ENCODE data around the gene ROCK1.
A peak's percentile ranks its signal among the peaks of the same experiment; 100 is the strongest.

ROCK1 gene

DNA sequence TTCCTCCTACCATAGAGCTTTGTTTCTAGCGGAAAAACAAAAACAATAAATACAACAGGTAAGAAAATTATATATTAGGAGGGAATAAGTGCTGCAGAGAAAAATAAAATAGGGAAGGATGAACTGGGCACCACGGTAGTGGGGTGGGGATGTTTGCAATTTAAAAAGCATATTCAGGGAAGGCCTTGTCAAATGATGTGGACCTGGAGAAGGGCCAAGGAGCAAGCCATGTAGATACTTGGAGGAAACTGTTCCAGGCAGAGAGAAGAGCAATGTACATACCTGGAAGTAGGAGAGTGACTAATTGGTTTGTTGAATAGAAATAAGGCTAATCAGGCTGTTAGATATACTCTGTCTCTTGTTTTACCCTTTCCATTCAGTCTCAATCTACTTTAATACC is 136.5 kb downstream of the ROCK1 start:
- Histone ChIP-seq H3K4me1 (ENCODE audit: insufficient read depth, low read length, poor library complexity, severe bottlenecking) (no peaks in the 10 kb centered on the region), H3K9ac (ENCODE audit: low read depth, low read length, poor library complexity, severe bottlenecking) (no peak overlapping the region), H3K27me3 (ENCODE audit: insufficient read depth, low read length, poor library complexity, severe bottlenecking) (no peaks in the 10 kb centered on the region), H4K20me1 (ENCODE audit: insufficient read depth, low read length, poor library complexity, severe bottlenecking) (no peaks in the 10 kb centered on the region), H3F3A (ENCODE audit: low read depth) (no peaks in the 10 kb centered on the region), H2AFZ (ENCODE audit: low read length) (no peak overlapping the region), H3K4me2 (ENCODE audit: low read depth, low read length, poor library complexity, severe bottlenecking) (no peak overlapping the region), H3K9me2 (replicated peaks; ENCODE audit: low read depth, low read length) (no peaks in the 10 kb centered on the region), H3K79me2 (ENCODE audit: insufficient read depth, low read length) (no peaks in the 10 kb centered on the region), H3K9me3 (ENCODE audit: insufficient read depth, low read depth, low read length) (no peaks in the 10 kb centered on the region), H3K4me3 (ENCODE audit: low read length, poor library complexity, severe bottlenecking) (no peak overlapping the region), H3K36me3 (ENCODE audit: insufficient read depth, low read length) (peaks cover 57% of the 10 kb centered on the region)
- TF ChIP-seq EZH2phosphoT487 (IDR thresholded peaks at IDR 0.05; ENCODE audit: borderline replicate concordance) (no peak), CTCF (conservative IDR thresholded peaks at IDR 0.05; ENCODE audit: low read length) (no peak)

DNA sequence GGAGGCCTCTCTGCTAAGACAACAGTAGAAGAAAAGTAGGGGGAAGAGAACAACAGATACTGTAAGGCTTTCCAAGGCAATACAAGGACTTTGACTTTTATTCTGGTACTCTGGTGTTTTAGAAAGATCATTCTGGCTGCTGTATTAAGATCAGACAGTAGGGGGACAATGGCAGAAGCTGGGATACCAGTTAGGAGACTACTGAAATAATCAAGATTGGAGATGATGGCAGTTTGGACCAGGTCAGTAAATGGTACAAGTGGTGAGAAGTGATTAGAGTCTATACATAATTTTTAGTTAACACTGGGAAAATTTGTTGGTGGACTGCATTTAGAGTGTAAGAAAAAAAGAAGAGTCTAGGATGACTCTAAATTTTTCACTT is 139.7 kb downstream of the ROCK1 start:
- H3K27me3 ChIP-seq (ENCODE audit: insufficient read depth, low read length, poor library complexity, severe bottlenecking): no peaks in the 10 kb centered on the region
- H3K4me3 ChIP-seq (ENCODE audit: low read length, poor library complexity, severe bottlenecking): no peak overlapping the region
- H3K4me1 ChIP-seq (ENCODE audit: insufficient read depth, low read length, poor library complexity, severe bottlenecking): no peaks in the 10 kb centered on the region
- H3K9me2 ChIP-seq (replicated peaks; ENCODE audit: low read depth, low read length): no peaks in the 10 kb centered on the region
- H3K4me2 ChIP-seq (ENCODE audit: low read depth, low read length, poor library complexity, severe bottlenecking): no peak overlapping the region
- peak; percentile 74 for TF ChIP-seq CTCF (conservative IDR thresholded peaks at IDR 0.05; ENCODE audit: low read length)
- no peak for TF ChIP-seq EZH2phosphoT487 (IDR thresholded peaks at IDR 0.05; ENCODE audit: borderline replicate concordance)
- H3K9me3 ChIP-seq (ENCODE audit: insufficient read depth, low read depth, low read length): no peaks in the 10 kb centered on the region
- no peaks in the 10 kb centered on the region for H3K79me2 ChIP-seq (ENCODE audit: insufficient read depth, low read length)
- H3K36me3 ChIP-seq (ENCODE audit: insufficient read depth, low read length): peaks cover 56% of the 10 kb centered on the region
- H4K20me1 ChIP-seq (ENCODE audit: insufficient read depth, low read length, poor library complexity, severe bottlenecking): no peaks in the 10 kb centered on the region
- H3F3A ChIP-seq (ENCODE audit: low read depth): no peaks in the 10 kb centered on the region
- no peak overlapping the region for H2AFZ ChIP-seq (ENCODE audit: low read length)
- H3K9ac ChIP-seq (ENCODE audit: low read depth, low read length, poor library complexity, severe bottlenecking): no peak overlapping the region

- H3K4me1 ChIP-seq (ENCODE audit: insufficient read depth, low read length, poor library complexity, severe bottlenecking): no peaks in the 10 kb centered on the region
- H4K20me1 ChIP-seq (ENCODE audit: insufficient read depth, low read length, poor library complexity, severe bottlenecking): no peaks in the 10 kb centered on the region
- H3K9ac ChIP-seq (ENCODE audit: low read depth, low read length, poor library complexity, severe bottlenecking): no peak overlapping the region
- H3K9me3 ChIP-seq (ENCODE audit: insufficient read depth, low read depth, low read length): no peaks in the 10 kb centered on the region
- no peak overlapping the region for H3K4me2 ChIP-seq (ENCODE audit: low read depth, low read length, poor library complexity, severe bottlenecking)
- H3K27me3 ChIP-seq (ENCODE audit: insufficient read depth, low read length, poor library complexity, severe bottlenecking): no peaks in the 10 kb centered on the region
- no peaks in the 10 kb centered on the region for H3K9me2 ChIP-seq (replicated peaks; ENCODE audit: low read depth, low read length)
- TF ChIP-seq EZH2phosphoT487 (IDR thresholded peaks at IDR 0.05; ENCODE audit: borderline replicate concordance) (no peak), CTCF (conservative IDR thresholded peaks at IDR 0.05; ENCODE audit: low read length) (no peak)
- H3F3A ChIP-seq (ENCODE audit: low read depth): no peaks in the 10 kb centered on the region
- H3K4me3 ChIP-seq (ENCODE audit: low read length, poor library complexity, severe bottlenecking): no peak overlapping the region
- no peak overlapping the region for H2AFZ ChIP-seq (ENCODE audit: low read length)
- no peaks in the 10 kb centered on the region for H3K79me2 ChIP-seq (ENCODE audit: insufficient read depth, low read length)
- peaks cover 55% of the 10 kb centered on the region for H3K36me3 ChIP-seq (ENCODE audit: insufficient read depth, low read length)
These were observed 144.8 kb downstream of the ROCK1 start for GRCh38 chr18:20966795-20967194.

Data from Loucy (cell line).